Ammon's horn (tissue), 1 donor: Measurements from ENCODE around the gene NISCH.

Experiments used
- DNase-seq: peaks from one replicate; pipeline ENCODE4 v3.0.0-alpha.2; 2016; ENCODE audit warnings: low spot score

NISCH gene

DNA sequence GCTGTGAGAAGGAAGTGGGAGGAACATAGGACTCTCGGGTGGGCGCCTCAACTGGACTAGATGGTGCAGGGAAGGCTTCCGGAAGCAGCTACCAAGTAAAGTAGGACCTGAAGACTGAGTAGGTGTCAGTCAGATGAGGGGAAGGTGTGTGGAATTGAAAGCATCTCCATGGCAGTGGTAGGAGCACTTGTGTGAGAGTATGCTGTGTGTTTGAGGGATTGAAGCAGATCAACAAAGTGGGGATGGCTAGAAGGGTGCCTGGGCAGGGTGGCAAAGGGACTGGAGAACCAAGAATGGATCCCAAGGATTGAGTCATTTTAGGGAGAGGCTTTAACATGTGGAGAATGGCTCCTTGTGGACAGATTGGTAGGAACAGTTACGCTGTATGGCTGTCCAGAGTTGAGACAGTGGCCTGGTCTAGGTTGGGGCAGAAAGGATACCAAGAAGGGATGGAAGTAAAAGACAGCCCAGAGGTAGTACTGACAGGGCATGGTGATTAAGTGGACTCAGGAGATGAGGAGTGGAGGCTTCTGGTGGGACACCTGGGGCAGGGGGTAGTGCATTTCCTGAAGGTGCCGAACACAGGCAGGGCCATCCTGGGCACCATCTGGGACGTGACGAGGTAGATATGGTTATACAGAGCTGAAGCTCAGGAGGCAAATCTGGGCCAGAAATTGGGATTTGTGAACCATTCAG, 82.5 kb downstream of the NISCH start:
- no peak for DNase-seq

- no peak for DNase-seq
Measured at GRCh38 chr3:52539010-52539653, 83.7 kb downstream of the NISCH start.

DNA sequence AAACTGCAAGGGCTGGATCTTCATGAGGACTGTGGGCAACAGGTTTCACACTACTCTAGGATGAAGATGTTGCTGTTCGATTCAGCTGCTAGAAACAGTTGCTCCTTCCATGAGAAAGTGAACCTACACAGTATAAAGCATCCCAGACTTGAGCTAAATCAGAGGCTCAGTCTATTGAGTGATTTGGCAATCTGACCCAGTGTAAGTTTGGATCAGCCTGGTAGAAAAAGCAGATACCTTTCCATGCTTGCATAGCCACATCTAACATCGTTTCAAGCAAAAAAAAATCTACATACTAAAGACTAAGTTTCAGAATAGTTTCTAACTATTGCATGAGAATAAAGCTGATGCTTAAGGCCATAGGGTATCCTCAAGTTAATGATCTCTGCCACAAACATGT, 85.6 kb downstream of the NISCH start:
- no peak for DNase-seq
